ENCODE data around the gene GPR39.

- TF ChIP-seq RAD21 (conservative IDR thresholded peaks at IDR 0.05 in 1 of 2, IDR thresholded peaks at IDR 0.05 in 1 of 2) (no peak), NFE2L2 (conservative IDR thresholded peaks at IDR 0.05; ENCODE audit: low read length) (no peak), REST (IDR thresholded peaks at IDR 0.05) (no peak), CTCF (IDR thresholded peaks at IDR 0.05) (no peak)
These were observed 42.5 kb upstream of the GPR39 start for GRCh38 chr2:132374151-132374550.

All from A549 (cell line).